ENCODE data around the gene EMCN. TPM values are rescaled to one million over a fixed set of nuclear protein-coding genes. Genes with fewer than 3 reads are reported as not detected.

The EMCN gene
- total RNA-seq, 1 experiment from 2014 or later: not detected

DNA sequence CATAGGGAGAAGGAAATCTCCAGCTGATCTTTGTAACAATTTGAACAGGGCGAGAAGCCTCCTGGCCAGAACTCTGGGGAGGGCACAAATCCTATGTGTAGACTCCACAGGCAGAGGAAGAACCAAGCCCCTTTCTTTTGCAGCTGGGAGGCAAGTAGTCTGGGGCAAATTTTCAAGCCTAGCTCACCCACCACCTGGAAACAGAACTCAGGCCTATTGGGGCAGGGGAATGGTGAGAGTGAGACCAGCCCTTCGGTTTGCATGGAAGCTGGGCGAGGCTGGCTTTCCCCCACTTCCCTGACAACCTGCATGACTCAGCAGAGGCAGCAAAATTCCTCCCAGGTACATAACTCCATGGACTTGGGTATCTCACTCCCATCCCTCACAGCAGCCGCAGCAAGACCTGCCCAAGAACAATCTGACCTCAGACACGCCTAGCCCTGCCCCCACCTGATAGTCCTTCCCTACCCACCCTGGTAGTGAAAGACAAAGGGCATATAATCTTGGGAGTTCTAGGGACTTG, 138.2 kb downstream of the EMCN start:
- H3K56ac ChIP-seq (ENCODE audit: insufficient read length, low read depth, low read length): no peak overlapping the region
- peaks cover 4 to 7% of the 10 kb centered on the region in 2 experiments; a peak in 3 of 4 replicates for H3K4me1 Mint-ChIP-seq
- no peak overlapping the region for H3K9ac ChIP-seq (ENCODE audit: extremely low read depth, insufficient read length, low read length)
- no peak overlapping the region for H2BK12ac ChIP-seq (ENCODE audit: insufficient read length, low read depth, low read length)
- H3K4me1 ChIP-seq (ENCODE audit: insufficient read depth, low read length): no peaks in the 10 kb centered on the region; the same call in 1 of the 2 replicates
- no peak overlapping the region for H3K4me2 ChIP-seq (ENCODE audit: insufficient read depth, insufficient read length, low read length)
- no peak overlapping the region for H4K5ac ChIP-seq (ENCODE audit: insufficient read length, low read depth, low read length)
- no peak overlapping the region for H2BK120ac ChIP-seq (ENCODE audit: low read depth, low read length, poor library complexity, severe bottlenecking)
- H2BK20ac ChIP-seq (ENCODE audit: low read depth, low read length, poor library complexity, severe bottlenecking): no peak overlapping the region
- H2BK15ac ChIP-seq (ENCODE audit: low read depth, low read length): no peak overlapping the region
- H3K27ac ChIP-seq (ENCODE audit: insufficient read length, low read depth, low read length): no peak overlapping the region
- H3K27ac Mint-ChIP-seq: peak overlapping the region in 2 of 3 experiments; percentile 6 to 50; a peak in 1 of 7 replicates
- no peak overlapping the region for H3K18ac ChIP-seq (ENCODE audit: insufficient read length, low read depth, low read length)
- no peaks in the 10 kb centered on the region for H3K27me3 ChIP-seq (ENCODE audit: insufficient read depth, low read length)
- H3K23ac ChIP-seq (ENCODE audit: insufficient read length, low read depth, low read length): no peak overlapping the region
- no peak overlapping the region for H4K8ac ChIP-seq (replicated peaks; ENCODE audit: insufficient read length, low read depth, low read length)
- H3K27me3 Mint-ChIP-seq (ENCODE audit: low read depth): no peaks in the 10 kb centered on the region
- no peak overlapping the region for H3K4me3 Mint-ChIP-seq
- no peaks in the 10 kb centered on the region for H3K9me3 ChIP-seq (ENCODE audit: control insufficient read depth, low read depth, low read length)
- H2AK5ac ChIP-seq (ENCODE audit: insufficient read length, low read length): no peak overlapping the region
- no peak overlapping the region for H3K14ac ChIP-seq (ENCODE audit: insufficient read depth, low read length)
- H3T11ph ChIP-seq (ENCODE audit: low read length): no peak overlapping the region
- no peaks in the 10 kb centered on the region for H3K79me1 ChIP-seq (ENCODE audit: insufficient read depth, low read depth, low read length, poor library complexity, severe bottlenecking)
- no peak overlapping the region for H4K91ac ChIP-seq (ENCODE audit: insufficient read length, low read depth, low read length)
- no peak overlapping the region for H2AFZ ChIP-seq (ENCODE audit: low read length)
- H3K79me2 ChIP-seq (ENCODE audit: insufficient read depth, low read length): no peaks in the 10 kb centered on the region
- no peak overlapping the region for H2BK5ac ChIP-seq (ENCODE audit: insufficient read length, low read length)
- peaks cover 0 to 7% of the 10 kb centered on the region in 2 experiments; a peak in 3 of 5 replicates for H3K9me3 Mint-ChIP-seq
- peaks cover 0 to 3% (median 2%) of the 10 kb centered on the region in 3 experiments; a peak in 2 of 7 replicates for H3K36me3 Mint-ChIP-seq (ENCODE audit: insufficient read depth in 1 of 3, low read depth in 3 of 3)
- no peaks in the 10 kb centered on the region for H4K20me1 ChIP-seq (ENCODE audit: control insufficient read depth, insufficient read depth, insufficient read length)
- no peaks in the 10 kb centered on the region for H3K23me2 ChIP-seq (ENCODE audit: insufficient read length, low read depth, low read length, poor library complexity, severe bottlenecking)
- WGBS (ENCODE audit: extremely low coverage, insufficient read length, low lambda C conversion rate): no CpG with 5 or more reads among the region's 5 CpGs
- no peak for TF ChIP-seq CTCF (conservative IDR thresholded peaks at IDR 0.05)
- DNase-seq: no peak
- no peak overlapping the region for H3K4ac ChIP-seq (ENCODE audit: low read depth, low read length)

Data from H9 (cell line).